NCI-H69 (cell line): Measurements from ENCODE around the gene GTF2H4.
A peak's percentile ranks its signal among the peaks of the same experiment; 100 is the strongest.
"Not testable (repeated sequence)": the region's sequence is repeated elsewhere in the genome, so short reads cannot be mapped to it uniquely, and the experiment has no call there.

ENCODE experiments used
- DNase-seq: peaks from one replicate; lab custom pipeline; 2025; lab: John Stamatoyannopoulos, UW

GTF2H4 gene

DNA sequence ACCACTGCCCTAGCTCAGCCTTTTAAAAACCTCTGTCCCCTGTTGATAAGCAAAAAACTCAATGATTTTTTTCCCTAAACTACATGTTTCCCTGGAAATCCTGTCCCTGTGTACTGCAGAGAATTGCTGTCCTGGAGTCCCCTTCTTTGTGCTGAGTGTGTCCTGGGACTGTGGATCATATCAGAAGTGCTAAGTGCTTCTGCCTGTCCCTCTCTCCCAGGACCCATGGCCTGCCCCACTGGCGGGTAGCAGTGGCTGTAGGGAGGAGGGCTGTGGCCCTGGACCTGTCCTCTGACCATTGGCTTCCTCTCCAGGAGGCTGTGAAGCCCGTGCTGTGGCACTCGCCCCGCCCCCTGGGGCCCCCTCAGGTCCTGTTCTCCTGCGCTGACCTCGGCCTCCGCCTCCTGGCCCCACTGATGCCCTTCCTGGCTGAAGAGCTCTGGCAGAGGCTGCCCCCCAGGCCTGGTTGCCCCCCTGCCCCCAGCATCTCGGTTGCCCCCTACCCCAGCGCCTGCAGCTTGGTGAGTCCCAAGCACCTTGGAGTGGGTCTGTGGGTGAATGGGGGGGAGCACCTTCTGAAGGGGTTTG lies 16.1 kb downstream of the GTF2H4 start:
- DNase-seq, result not testable (repeated sequence)

DNA sequence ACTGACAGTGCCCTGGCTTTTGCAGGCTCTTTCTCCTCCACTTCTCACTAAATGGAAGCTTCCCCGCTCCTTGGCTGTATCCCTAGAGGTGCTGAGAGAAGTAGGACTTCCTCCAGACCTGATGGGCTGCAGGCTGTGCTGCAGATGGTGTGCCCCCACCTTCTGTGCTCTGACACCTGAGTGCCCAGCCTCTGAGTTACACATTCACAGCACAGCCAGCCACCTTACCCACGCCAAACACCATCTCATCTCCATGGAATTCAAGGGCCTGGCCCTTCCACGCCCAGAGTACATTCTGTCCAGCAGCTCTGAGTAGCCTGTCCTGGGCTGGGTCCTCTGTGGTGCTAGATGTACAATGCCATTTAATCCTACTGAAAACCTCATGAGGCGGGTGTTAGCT lies 18.6 kb downstream of the GTF2H4 start:
- DNase-seq, result no peak

DNA sequence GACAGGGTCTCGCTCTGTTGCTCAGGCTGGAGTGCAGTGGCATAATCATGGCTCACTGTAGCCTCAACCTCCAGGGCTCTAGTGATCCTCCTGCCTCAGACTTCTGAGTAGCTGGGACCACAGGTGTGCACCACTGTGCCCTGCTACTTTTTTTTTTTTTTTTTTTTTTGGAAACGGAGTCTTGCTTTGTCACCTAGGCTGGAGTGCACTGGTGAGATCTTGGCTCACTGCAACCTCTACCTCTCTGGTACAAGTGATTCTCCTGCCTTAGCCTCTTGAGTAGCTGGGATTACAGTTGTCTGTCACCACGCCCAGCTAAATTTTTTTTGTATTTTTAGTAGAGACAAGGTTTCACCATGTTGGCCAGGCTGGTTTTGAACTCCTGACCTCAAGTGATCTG lies 19.1 kb downstream of the GTF2H4 start:
- DNase-seq, result not testable (repeated sequence)

DNA sequence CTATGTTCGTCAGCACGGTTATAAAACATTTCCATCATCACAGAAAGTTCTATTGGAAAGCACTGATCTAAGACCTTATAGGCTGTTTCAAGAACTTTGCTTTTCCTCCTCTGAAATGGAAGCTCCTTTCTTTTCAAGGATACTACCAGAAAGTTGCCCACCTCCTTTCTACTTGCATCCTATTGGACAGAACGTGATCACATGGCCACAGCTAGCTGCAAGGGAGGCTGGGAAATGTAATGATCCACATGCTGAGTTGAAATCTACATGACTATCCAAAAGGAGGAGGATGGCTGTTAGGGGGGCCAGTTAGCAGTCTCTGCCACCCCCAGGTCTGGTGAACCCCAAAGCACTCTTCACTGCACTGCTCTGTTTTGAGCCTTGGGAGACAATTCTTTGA lies 20.7 kb downstream of the GTF2H4 start:
- no peak for DNase-seq

DNA sequence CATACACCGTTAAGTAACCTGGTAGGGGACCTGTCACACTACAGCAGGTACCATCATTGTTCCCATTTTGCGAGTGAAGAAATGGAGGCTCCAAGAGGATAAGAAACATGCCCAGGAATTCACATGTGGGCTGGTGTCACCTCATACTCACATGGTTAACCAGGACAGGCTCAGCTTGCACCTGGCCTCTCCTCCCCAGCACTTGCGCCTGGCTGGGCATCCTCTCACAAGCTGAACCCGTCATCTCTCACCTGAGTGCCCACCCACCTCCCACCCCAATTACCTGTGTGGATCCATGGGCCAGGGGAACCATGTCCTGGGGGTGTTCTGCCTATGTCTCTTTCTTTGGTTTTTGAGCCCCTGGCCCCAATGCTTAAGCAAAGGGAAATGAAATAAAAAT lies 22.5 kb downstream of the GTF2H4 start:
- DNase-seq, result no peak

DNA sequence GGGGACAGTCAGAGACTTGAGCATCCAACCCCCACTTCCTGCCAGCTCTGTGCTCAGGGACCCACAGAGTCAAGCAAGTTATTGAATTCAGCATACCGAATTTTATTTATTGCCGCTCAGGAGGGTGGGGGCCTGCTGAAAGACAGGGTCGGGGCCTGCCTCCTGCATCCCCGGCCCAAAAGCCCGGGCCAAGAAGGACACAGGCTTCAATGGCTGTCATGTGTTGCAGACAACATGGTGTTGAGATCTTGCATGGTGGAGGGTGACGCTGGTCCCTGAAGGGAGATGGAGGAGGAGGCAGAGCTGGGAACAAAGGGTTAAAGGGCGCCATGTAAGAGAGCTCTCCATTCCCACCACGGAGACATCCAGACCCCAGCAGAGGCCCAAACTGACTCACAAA lies 23.3 kb downstream of the GTF2H4 start:
- no peak for DNase-seq

DNA sequence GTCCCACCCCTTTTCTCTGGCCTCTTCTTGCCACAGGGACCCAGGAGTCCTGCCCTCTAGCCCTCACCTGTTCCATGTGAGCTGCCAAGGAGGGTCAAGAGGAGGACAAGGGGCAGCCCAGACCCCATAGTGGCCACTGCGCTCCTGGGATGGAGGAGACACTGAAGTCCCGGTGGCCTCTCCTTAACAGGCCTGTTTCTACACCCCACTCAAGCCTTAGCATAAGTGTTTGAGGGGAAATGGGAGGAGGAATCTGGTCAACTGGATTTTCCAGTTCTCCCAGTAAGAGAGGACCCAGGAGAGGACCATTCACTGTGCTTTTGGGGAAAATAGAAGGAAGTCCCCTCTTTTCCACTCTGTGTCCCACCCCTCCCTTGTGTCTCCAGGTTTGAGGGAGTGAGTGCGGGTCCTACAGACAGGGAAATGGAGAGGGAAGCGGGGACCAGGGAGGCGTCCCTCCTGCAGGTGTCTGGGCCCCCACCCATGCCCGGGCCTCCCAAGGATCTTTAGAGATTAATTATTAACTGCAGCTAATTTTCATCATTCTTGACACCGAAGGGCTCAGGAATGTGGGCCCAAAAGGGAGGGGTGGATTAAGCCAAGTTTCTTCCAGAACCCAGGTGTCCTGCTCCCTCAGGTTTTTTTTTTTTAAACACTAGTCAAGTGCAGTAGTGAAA lies 24.1 kb downstream of the GTF2H4 start, which contains the start of gene SFTA2:
SFTA2 (minus strand) TSS at position 202 of the 677 bp plus-strand sequence; CDS start at position 128, 74 bp downstream.
- no peak for DNase-seq

DNA sequence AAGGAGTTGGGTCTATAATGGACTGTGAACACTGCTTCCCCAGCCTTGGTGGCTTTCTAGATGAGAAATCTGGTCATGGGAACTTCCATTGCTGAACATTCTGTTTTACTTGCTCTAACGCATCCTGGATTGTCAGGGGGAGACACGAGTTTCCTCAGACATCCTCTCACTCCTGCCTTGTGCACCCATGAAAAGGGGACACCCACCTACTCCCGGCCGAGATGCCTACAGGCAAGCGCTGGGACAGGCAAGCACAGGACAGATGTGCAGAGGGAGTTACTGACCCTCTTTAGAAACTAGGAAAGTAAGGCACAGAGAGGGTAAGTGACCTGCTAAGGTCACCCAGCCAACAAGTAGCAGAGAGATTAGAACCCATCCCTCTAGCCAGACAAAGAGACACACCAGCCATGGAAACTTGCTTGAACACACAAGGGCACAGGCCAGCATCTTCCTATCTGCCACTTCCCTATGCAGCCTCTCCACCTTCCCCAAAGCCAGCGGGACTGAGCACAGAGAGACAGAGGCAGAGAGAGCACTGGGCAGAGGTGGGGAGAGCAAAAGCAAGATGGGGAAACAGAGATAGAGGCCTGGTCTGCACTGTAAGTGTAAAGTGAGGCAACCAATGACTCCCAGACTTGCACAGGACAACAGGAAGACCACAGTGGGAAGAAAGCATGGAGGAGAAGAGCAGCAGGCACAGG lies 24.8 kb downstream of the GTF2H4 start:
- no peak for DNase-seq

DNA sequence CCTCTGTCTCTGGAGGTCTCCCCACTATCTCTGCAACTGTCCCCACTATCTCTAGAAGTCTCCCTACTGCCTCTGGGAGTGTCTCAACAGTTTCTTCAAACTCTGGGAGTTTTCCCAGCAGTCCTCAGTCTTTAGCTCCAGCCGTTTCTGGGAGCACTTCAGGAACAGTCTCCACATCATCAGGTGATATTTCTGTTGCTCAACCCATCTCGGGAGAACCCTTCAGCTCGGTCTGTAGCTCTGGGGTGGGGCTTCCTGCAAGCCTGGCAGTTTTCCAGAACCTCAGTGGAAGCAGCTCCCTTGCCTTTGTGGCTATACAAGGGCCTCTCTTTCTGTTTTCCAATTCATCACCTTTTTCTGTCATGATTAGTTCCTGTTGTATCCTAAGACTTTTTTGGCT lies 27.0 kb downstream of the GTF2H4 start:
- DNase-seq, result peak; percentile 13

DNA sequence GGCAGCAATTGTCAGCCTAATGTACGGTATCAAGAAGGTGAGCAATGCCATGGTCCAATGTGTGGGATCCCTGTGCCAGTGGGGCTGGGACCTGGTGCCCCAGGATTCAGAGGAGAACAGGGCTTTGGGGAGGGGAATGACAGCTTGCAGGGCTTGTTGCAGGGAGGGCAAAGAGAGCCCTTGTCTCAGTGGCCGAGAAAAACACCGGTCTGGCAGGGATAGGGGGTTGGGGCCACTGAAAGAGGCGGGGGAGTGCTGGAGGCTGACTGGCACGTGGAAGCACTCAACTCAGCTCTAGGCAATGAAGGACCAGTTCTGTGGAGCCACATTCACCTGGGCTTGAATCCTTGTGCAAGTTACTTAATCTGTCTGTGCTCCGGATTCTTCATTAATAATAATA lies 29.3 kb downstream of the GTF2H4 start:
- DNase-seq, result no peak

DNA sequence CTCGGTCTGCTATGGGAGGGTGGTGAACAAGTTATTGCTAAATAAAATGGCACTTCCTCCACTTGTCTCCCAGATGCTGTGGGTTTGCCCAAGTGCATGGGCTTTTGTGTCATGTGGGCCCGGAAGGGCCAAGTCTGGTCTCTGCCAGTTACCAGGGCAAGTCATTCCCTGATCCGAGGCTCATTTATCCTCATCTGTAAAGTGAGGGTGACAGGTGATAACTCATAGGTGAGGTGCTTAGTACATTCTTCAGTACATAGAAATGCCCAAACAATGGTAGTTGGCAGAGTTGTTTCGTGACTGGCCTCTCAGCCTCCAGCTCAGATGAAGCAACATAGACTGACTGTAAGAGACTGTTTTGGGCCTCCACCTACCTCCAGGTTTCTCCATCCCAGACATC lies 30.7 kb downstream of the GTF2H4 start:
- no peak for DNase-seq

DNA sequence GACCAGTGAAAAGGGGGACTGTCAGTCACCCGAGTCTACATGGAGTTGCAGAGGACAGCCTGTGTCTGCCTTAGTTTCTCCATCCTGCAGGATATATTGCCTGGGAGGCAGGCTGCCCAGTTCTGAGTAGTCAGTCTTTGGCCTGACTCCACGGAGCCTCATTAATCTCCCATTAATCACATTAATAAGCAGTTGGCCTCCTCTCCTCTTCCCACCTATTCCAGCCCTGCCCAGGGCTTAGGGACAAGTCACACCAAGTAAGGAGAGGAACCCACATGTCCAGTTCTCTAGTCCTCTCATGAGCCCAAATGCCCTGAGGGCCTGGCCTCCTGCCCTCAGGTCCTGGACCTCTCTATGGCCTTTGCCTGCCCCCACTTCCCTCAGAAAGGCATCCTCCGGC lies 31.5 kb downstream of the GTF2H4 start:
- no peak for DNase-seq

DNA sequence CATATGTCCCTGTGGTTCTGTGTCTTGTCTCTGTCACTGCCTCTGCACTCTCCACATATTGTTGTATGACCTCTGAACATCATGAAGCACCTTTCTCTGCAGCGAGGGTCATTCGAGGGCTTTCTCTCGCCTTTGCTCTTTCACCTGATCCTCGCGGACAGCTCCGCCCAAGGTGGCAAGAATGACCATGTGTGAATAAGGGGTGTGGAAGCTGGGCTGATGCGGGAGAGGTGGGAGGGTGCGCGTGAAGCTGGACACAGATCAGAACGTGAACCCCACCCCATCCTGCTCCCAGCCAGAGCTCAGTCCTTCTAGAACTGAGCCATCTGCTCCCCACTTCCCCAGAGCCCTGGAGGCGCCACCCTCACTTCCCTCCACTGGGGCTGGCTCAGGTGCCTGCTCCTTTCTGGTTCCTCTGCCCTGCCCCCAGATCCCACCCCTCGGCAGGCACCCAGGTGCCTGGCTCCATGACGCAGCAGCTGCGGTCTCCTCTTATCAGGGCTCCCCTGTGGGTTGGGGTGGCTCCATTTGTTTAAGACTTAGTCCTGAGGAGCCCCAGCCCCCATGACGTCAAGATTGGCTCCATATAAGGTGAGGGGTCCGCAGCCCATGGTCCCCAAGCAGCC lies 32.5 kb downstream of the GTF2H4 start, which contains the start of gene MUCL3:
MUCL3 (plus strand) TSS at position 613 of the 626 bp plus-strand sequence. CDS start 27 bp downstream, outside the sequence.
- no peak for DNase-seq

DNA sequence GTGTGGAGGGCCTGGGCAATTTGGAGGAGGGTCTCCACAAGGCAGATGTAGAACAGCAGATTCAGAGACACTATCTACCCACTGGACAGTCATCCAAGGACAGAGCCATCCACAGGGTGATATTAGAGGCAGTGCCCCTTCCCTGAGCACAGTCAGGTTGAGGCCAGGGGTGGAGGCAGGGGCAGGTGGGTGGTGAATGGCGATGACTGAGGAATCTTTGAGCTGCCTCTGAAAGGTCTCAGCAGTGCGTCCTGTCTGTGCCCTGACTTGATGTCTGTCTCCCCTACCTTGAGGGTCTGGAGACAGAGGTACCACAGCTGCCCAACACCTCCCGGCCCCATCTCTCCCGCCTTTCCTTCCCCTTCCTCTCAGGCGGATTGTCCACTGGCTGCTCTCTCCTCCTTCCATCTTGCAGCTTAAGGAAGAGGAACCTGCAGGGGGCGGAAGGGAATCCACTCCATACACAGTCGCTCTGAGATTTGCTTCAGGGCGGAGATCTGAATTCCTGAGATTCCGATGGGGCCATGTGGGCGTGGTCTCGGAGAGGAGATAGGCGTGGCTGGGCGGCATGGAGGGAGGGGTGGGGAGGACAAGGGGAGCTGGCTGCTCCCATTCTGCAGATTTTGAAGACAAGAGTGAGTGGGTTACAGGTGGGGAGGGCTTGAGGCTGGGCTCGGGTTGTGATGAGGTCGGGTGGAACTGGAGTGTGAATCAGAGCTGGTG lies 34.5 kb downstream of the GTF2H4 start:
- peak; percentile 34 for DNase-seq

DNA sequence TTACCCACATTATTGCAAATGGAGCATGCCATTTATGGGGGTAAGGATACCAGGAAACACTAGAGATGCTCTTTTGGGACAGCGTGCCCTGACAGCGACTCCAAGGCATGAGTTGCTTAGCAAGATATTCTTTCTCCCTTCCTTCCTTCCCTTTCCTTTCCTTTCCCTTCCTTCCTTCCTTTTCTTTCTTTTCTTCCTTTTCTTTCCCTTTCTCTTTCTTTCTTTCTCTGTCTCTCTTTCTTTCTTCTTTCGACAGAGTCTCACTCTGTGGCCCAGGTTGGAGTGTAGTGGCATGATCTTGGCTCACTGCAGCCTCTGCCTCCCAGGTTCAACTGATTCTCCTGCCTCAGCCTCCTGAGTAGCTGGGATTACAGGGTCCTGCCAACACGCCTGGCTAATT lies 36.0 kb downstream of the GTF2H4 start:
- DNase-seq, result no peak

DNA sequence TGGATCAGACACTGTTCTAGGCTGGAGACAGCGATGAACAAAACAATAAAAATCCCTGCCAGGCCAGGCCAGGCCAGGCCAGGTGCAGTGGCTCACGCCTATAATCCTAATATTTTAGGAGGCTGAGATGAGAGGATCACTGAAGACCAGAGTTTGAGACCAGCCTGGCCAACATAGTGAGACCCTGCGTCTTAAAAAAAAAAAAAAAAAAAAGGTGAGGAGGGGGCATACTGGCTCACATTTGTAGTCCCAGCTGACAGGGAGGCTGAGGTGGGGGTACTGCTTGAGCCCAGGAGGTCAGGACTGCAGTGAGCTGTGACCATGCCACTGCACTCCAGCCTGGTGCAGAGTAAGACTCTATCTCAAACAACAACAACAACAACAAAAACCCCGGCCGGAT lies 37.3 kb downstream of the GTF2H4 start:
- DNase-seq, result no peak

DNA sequence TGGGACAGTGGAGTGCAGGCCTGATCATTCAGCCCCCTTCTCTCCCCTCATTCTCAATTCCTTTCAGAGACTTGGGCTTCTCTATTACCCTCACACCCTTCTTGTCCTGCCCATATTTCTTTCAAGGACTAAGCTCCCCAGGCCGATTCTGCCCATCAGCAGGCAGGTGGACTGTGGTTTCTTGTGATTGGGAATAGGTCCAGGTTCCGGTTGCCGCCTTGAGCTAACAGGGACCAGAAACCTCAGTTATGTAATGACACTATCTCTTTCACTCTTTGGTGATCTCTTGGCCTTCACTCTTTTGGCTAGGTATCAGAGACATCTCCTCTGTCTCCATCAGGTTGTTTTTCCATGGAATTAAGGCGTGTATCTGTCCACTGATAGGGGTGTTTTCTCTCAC lies 39.2 kb downstream of the GTF2H4 start:
- DNase-seq, result no peak

DNA sequence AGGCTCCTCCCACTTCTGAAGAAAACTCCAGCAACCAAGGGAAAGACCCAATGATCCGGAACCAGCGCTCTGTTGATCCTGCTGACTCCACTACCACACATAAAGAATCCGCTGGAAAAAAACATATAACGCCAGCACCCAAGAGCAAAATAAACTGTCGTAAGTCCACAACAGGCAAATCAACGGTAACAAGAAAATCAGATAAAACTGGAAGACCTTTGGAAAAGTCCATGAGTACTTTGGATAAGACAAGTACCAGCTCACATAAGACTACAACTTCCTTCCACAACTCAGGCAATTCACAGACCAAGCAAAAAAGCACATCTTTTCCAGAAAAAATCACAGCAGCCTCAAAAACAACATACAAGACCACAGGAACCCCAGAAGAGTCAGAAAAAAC lies 40.8 kb downstream of the GTF2H4 start:
- no peak for DNase-seq

DNA sequence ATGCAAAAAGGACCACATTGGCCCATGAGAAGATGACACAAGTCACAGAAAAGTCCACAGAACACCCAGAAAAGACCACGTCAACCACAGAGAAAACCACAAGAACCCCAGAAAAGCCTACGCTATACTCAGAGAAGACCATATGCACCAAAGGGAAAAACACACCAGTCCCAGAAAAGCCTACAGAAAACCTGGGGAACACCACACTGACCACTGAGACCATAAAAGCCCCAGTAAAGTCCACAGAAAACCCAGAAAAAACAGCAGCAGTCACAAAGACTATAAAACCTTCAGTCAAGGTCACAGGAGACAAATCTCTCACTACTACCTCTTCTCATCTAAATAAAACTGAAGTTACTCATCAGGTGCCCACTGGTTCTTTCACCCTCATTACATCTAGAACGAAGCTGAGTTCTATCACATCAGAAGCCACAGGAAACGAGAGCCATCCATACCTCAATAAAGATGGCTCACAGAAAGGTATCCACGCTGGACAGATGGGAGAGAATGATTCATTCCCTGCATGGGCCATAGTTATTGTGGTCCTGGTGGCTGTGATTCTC lies 44.0 kb downstream of the GTF2H4 start:
- DNase-seq, result no peak

DNA sequence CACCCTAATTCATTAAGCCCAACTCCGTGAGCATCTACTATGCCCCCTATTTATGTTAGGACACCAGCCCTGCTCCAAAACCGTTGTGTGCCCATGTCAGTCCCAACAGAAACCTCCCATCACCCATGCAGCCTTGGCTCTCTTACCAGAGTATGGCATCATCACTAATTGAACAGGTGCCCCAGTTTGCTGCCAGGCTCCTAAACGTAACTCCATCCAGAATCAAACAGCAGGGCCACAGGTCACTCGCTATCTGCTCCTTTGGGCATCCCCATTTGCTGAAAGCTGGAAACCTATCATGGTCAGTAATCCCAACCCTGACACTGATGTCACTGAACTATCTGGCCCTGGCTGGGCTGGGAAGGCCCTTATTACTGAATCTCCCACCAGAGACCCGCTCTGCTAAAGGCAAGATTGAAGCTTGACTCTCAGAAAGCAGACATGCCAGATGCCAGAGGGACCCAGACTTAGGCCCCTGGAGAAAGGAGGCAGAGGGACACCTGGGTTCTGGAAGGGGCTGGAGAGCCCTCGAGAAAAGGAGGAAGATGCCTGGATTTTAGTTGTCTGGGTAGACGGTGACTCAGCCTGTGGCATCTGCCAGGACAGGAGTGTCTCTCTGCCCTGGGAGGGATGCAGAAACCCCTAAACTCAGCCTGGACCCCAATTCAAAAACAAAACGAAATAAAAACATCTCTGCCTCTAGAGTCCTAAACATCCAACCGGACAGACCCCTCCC lies 46.8 kb downstream of the GTF2H4 start:
- DNase-seq, result peak; percentile 30
